Epidermal melanocyte (primary cell): Measurements from ENCODE around the gene GALNT16.
A peak's percentile ranks its signal among the peaks of the same experiment; 100 is the strongest.
"Not testable (repeated sequence)": the region's sequence is repeated elsewhere in the genome, so short reads cannot be mapped to it uniquely, and the experiment has no call there.

ENCODE experiments used
- DNase-seq: peaks from one replicate; pipeline ENCODE4 v3.0.0; 2011; ENCODE audit warnings: low spot score; ENCODE audit not compliant: insufficient read length

GALNT16 gene

GRCh38 chr14:69260190-69260860 is 367 bp downstream of the GALNT16 start:
- DNase-seq: no peak

- no peak for DNase-seq
Observed at GRCh38 chr14:69260861-69261564, 1.1 kb downstream of the GALNT16 start.

- no peak for DNase-seq
Observed at GRCh38 chr14:69261761-69262331, 1.9 kb downstream of the GALNT16 start.

- no peak for DNase-seq
Observed at GRCh38 chr14:69262516-69262915, 2.6 kb downstream of the GALNT16 start.

GRCh38 chr14:69263364-69263763 is 3.4 kb downstream of the GALNT16 start:
- peak; percentile 84 for DNase-seq

GRCh38 chr14:69263771-69264170 is 3.8 kb downstream of the GALNT16 start:
- DNase-seq: no peak

- no peak for DNase-seq
Observed at GRCh38 chr14:69266572-69267345, 6.8 kb downstream of the GALNT16 start.

- DNase-seq: no peak
Observed at GRCh38 chr14:69267492-69267891, 7.5 kb downstream of the GALNT16 start.

- no peak for DNase-seq
Observed at GRCh38 chr14:69268223-69268622, 8.3 kb downstream of the GALNT16 start.

GRCh38 chr14:69268763-69269162 is 8.8 kb downstream of the GALNT16 start:
- no peak for DNase-seq

GRCh38 chr14:69269381-69269780 is 9.4 kb downstream of the GALNT16 start:
- no peak for DNase-seq

GRCh38 chr14:69270097-69270496 is 10.1 kb downstream of the GALNT16 start:
- DNase-seq: no peak

GRCh38 chr14:69270795-69271708 is 11.1 kb downstream of the GALNT16 start:
- DNase-seq: no peak

- DNase-seq: no peak
Observed at GRCh38 chr14:69274321-69274720, 14.4 kb downstream of the GALNT16 start.

- DNase-seq: no peak
Observed at GRCh38 chr14:69275331-69275730, 15.4 kb downstream of the GALNT16 start.

GRCh38 chr14:69277356-69277755 is 17.4 kb downstream of the GALNT16 start:
- DNase-seq: not testable (repeated sequence)

- no peak for DNase-seq
Observed at GRCh38 chr14:69280746-69281291, 20.9 kb downstream of the GALNT16 start.

- no peak for DNase-seq
Observed at GRCh38 chr14:69281450-69282169, 21.7 kb downstream of the GALNT16 start.

GRCh38 chr14:69282448-69282847 is 22.5 kb downstream of the GALNT16 start:
- no peak for DNase-seq

- DNase-seq: no peak
Observed at GRCh38 chr14:69284170-69284569, 24.2 kb downstream of the GALNT16 start.
